SK-N-SH treated with all-trans-retinoic acid at 6 μM for 48 hours (cell line): ENCODE results near the gene MAP4K4.
A peak's percentile ranks its signal among the peaks of the same experiment; 100 is the strongest.

Source experiments
- ATAC-seq: fragments of 200-7000 bp; cut with Tn5 transposase; 3 replicates; pipeline ENCODE4 v1.9.1; 2020; ENCODE audit warnings: mild to moderate bottlenecking, moderate library complexity
- ARNTL ChIP-seq: fragments of 450-650 bp; formaldehyde crosslinking; IDR thresholded peaks from 2 replicates; pipeline ENCODE4 v1.5.0; 2020; ENCODE audit warnings: low read depth, mild to moderate bottlenecking, moderate library complexity, borderline replicate concordance
- BACH2 ChIP-seq: fragments of 250-450 bp; sonication (Bioruptor Pico); IDR thresholded peaks from 2 replicates; pipeline ENCODE4 v1.9.0; 2021; ENCODE audit warnings: mild to moderate bottlenecking, borderline replicate concordance
- CREB5 ChIP-seq: fragments of 250-450 bp; sonication (Bioruptor Pico); IDR thresholded peaks from 2 replicates; pipeline ENCODE4 v1.5.1; 2020; ENCODE audit warnings: low read depth, mild to moderate bottlenecking, moderate library complexity
- CSDC2 ChIP-seq: fragments of 250-450 bp; sonication (Bioruptor Pico); IDR thresholded peaks from 2 replicates; pipeline ENCODE4 v1.5.0; 2020; ENCODE audit warnings: mild to moderate bottlenecking, moderate library complexity
- ESRRG ChIP-seq: fragments of 250-450 bp; sonication (Bioruptor Pico); IDR thresholded peaks from 2 replicates; pipeline ENCODE4 v1.6.1; 2021; ENCODE audit warnings: mild to moderate bottlenecking
- GLIS3 ChIP-seq: fragments of 250-450 bp; sonication (Bioruptor Pico); IDR thresholded peaks from 2 replicates; pipeline ENCODE4 v1.5.0; 2020; ENCODE audit warnings: mild to moderate bottlenecking, moderate library complexity
- ISL1 ChIP-seq: fragments of 250-450 bp; sonication (Bioruptor Pico); IDR thresholded peaks from 2 replicates; pipeline ENCODE4 v2.1.2; 2022; ENCODE audit warnings: mild to moderate bottlenecking, moderate library complexity
- OSR1 ChIP-seq: fragments of 250-450 bp; sonication (Bioruptor Pico); IDR thresholded peaks from 2 replicates; pipeline ENCODE4 v1.8.0; 2022; ENCODE audit warnings: moderate library complexity, mild to moderate bottlenecking, inconsistent platforms
- PPARA ChIP-seq: fragments of 250-450 bp; sonication (Bioruptor Pico); IDR thresholded peaks from 2 replicates; pipeline ENCODE4 v1.5.0; 2020; ENCODE audit warnings: mild to moderate bottlenecking, borderline replicate concordance
- RARB ChIP-seq: fragments of 250-450 bp; sonication (Bioruptor Pico); IDR thresholded peaks from 2 replicates; pipeline ENCODE4 v1.8.0; 2021; ENCODE audit warnings: mild to moderate bottlenecking, moderate library complexity
- SNAI2 ChIP-seq: fragments of 250-450 bp; sonication (Bioruptor Pico); IDR thresholded peaks from 2 replicates; pipeline ENCODE4 v1.5.0; 2020; ENCODE audit warnings: mild to moderate bottlenecking, moderate library complexity
- TCF4 ChIP-seq: fragments of 250-450 bp; sonication (Bioruptor Pico); IDR thresholded peaks from 2 replicates; pipeline ENCODE4 v1.8.0; 2021; ENCODE audit warnings: mild to moderate bottlenecking, moderate library complexity, borderline replicate concordance
- TOX ChIP-seq: fragments of 250-450 bp; sonication (Bioruptor Pico); IDR thresholded peaks from 2 replicates; pipeline ENCODE4 v1.8.0; 2021; ENCODE audit warnings: mild to moderate bottlenecking, moderate library complexity, borderline replicate concordance
- ZC3H10 ChIP-seq: fragments of 250-450 bp; sonication (Bioruptor Pico); IDR thresholded peaks from 2 replicates; pipeline ENCODE4 v1.5.1; 2021; ENCODE audit warnings: mild to moderate bottlenecking, moderate library complexity
- ZFP3 ChIP-seq: fragments of 250-450 bp; sonication (Bioruptor Pico); IDR thresholded peaks from 2 replicates; pipeline ENCODE4 v1.5.0; 2020; ENCODE audit warnings: mild to moderate bottlenecking, moderate library complexity
- ZNF565 ChIP-seq: fragments of 450-650 bp; formaldehyde crosslinking; conservative IDR thresholded peaks from 2 replicates; pipeline ENCODE4 v1.5.0; 2020; ENCODE audit warnings: low read depth, mild to moderate bottlenecking, moderate library complexity
- ZNF70 ChIP-seq: fragments of 450-650 bp; formaldehyde crosslinking; IDR thresholded peaks from 2 replicates; pipeline ENCODE4 v1.5.0; 2020; ENCODE audit warnings: mild to moderate bottlenecking, moderate library complexity
- TF ChIP-seq, protein P1 (sequence below): fragments of 250-450 bp; sonication (Bioruptor Pico); IDR thresholded peaks from 2 replicates; pipeline ENCODE4 v1.8.0; 2021; ENCODE audit warnings: low read depth, mild to moderate bottlenecking, moderate library complexity, borderline replicate concordance
- TF ChIP-seq, protein P2 (sequence below): fragments of 250-450 bp; sonication (Bioruptor Pico); IDR thresholded peaks from 2 replicates; pipeline ENCODE4 v1.8.0; 2020; ENCODE audit warnings: mild to moderate bottlenecking, moderate library complexity, borderline replicate concordance
- TF ChIP-seq, protein P3 (sequence below): fragments of 250-450 bp; sonication (Bioruptor Pico); IDR thresholded peaks from 2 replicates; pipeline ENCODE4 v1.5.1; 2021; ENCODE audit warnings: mild to moderate bottlenecking, moderate library complexity
- TF ChIP-seq, protein P4 (sequence below): fragments of 250-450 bp; sonication (Bioruptor Pico); IDR thresholded peaks from 2 replicates; pipeline ENCODE4 v1.5.0; 2020; ENCODE audit warnings: mild to moderate bottlenecking, moderate library complexity

The MAP4K4 gene

DNA sequence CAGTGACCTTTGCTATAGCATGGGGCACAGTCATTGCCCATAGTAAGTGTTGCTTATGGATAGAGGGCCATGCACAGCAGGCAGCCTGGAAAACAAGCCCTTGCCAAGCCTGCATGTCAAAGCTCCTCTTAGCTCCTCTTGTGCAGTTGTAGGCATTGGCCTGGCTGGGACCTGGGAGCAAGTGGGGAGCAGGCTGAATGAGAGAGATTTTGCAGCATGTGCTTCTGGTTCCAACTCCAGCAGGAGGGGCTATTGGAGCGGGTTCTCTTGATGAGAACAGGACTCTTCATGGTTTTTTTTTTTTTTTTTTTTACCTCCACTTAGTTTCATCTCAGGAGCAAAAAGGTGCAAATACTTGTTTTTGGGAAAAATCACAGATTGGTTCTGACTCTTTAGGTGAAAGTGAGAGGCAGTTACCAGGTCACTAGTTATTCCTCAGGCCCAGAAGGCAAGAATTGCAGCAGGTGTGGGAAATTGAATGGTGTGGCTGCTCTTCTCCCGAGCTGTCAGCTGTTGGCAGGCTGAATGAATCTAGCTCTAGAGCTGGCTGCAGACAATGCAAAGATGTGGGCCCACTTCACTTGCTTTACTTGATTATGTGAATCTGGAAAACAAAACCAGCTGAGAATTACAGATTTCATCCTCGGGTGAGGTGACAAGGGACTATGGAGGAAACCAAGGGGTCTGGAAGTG lies 95.9 kb downstream of the MAP4K4 start:
- peak; percentile 50 for ATAC-seq
- TF ChIP-seq ESRRG (CRISPR knock-in tag) = no peak

- TF ChIP-seq ZFP3 (CRISPR knock-in tag) (no peak), ARNTL (CRISPR knock-in tag) (no peak), TOX (CRISPR knock-in tag) (no peak), ESRRG (CRISPR knock-in tag) (no peak), ZC3H10 (CRISPR knock-in tag) (no peak), SNAI2 (CRISPR knock-in tag) (no peak), ISL1 (CRISPR knock-in tag) (no peak)
- TF ChIP-seq, all 23 proteins: peak for 0
- no peak for ATAC-seq
These were observed 96.6 kb downstream of the MAP4K4 start for GRCh38 chr2:101794141-101794540.

DNA sequence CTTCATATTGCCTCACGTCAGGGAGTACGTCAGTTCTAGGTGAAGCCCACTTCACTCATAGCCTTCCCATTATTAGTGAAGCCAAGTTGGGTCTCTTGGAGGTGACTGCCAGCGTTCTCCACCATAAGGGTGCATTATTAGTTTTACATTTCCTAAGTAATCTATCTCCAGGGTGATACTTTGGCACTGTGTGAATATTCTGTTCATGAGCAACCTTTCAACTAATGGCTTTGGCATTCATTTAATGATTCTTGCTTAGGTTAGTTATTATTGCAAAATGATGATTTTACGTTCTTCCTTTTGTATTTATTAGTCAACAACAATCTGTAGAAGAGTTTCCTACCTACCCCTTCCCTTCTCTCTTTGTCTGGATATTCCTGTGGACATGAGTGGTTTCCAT lies 97.5 kb downstream of the MAP4K4 start:
- TF ChIP-seq TOX (CRISPR knock-in tag) (no peak), GLIS3 (CRISPR knock-in tag) (no peak), ESRRG (CRISPR knock-in tag) (no peak), TCF4 (CRISPR knock-in tag) (no peak), ISL1 (CRISPR knock-in tag) (no peak), ZNF565 (no peak), CSDC2 (CRISPR knock-in tag) (no peak), RARB (no peak), CREB5 (CRISPR knock-in tag) (no peak), SNAI2 (CRISPR knock-in tag) (no peak), ZFP3 (CRISPR knock-in tag) (no peak), PPARA (CRISPR knock-in tag) (no peak), ZC3H10 (CRISPR knock-in tag) (no peak), BACH2 (CRISPR knock-in tag) (no peak), OSR1 (CRISPR knock-in tag) (no peak)
- TF ChIP-seq, protein P1, sequence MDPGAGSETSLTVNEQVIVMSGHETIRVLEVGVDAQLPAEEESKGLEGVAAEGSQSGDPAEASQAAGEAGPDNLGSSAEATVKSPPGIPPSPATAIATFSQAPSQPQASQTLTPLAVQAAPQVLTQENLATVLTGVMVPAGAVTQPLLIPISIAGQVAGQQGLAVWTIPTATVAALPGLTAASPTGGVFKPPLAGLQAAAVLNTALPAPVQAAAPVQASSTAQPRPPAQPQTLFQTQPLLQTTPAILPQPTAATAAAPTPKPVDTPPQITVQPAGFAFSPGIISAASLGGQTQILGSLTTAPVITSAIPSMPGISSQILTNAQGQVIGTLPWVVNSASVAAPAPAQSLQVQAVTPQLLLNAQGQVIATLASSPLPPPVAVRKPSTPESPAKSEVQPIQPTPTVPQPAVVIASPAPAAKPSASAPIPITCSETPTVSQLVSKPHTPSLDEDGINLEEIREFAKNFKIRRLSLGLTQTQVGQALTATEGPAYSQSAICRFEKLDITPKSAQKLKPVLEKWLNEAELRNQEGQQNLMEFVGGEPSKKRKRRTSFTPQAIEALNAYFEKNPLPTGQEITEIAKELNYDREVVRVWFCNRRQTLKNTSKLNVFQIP (CRISPR knock-in tag) = no peak
- TF ChIP-seq, protein P2, sequence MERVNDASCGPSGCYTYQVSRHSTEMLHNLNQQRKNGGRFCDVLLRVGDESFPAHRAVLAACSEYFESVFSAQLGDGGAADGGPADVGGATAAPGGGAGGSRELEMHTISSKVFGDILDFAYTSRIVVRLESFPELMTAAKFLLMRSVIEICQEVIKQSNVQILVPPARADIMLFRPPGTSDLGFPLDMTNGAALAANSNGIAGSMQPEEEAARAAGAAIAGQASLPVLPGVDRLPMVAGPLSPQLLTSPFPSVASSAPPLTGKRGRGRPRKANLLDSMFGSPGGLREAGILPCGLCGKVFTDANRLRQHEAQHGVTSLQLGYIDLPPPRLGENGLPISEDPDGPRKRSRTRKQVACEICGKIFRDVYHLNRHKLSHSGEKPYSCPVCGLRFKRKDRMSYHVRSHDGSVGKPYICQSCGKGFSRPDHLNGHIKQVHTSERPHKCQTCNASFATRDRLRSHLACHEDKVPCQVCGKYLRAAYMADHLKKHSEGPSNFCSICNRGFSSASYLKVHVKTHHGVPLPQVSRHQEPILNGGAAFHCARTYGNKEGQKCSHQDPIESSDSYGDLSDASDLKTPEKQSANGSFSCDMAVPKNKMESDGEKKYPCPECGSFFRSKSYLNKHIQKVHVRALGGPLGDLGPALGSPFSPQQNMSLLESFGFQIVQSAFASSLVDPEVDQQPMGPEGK = no peak
- TF ChIP-seq, protein P3, sequence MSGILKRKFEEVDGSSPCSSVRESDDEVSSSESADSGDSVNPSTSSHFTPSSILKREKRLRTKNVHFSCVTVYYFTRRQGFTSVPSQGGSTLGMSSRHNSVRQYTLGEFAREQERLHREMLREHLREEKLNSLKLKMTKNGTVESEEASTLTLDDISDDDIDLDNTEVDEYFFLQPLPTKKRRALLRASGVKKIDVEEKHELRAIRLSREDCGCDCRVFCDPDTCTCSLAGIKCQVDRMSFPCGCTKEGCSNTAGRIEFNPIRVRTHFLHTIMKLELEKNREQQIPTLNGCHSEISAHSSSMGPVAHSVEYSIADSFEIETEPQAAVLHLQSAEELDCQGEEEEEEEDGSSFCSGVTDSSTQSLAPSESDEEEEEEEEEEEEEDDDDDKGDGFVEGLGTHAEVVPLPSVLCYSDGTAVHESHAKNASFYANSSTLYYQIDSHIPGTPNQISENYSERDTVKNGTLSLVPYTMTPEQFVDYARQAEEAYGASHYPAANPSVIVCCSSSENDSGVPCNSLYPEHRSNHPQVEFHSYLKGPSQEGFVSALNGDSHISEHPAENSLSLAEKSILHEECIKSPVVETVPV (CRISPR knock-in tag) = no peak
- ATAC-seq = no peak

- ATAC-seq = no peak
- TF ChIP-seq GLIS3 (CRISPR knock-in tag) (no peak), ZNF70 (CRISPR knock-in tag) (no peak), ESRRG (CRISPR knock-in tag) (no peak), ISL1 (CRISPR knock-in tag) (no peak), ZNF565 (no peak), CSDC2 (CRISPR knock-in tag) (no peak), TOX (CRISPR knock-in tag) (no peak), SNAI2 (CRISPR knock-in tag) (no peak), ARNTL (CRISPR knock-in tag) (no peak), TCF4 (CRISPR knock-in tag) (no peak), RARB (no peak), PPARA (CRISPR knock-in tag) (no peak)
- TF ChIP-seq, protein P2 = no peak
- TF ChIP-seq, protein P4, sequence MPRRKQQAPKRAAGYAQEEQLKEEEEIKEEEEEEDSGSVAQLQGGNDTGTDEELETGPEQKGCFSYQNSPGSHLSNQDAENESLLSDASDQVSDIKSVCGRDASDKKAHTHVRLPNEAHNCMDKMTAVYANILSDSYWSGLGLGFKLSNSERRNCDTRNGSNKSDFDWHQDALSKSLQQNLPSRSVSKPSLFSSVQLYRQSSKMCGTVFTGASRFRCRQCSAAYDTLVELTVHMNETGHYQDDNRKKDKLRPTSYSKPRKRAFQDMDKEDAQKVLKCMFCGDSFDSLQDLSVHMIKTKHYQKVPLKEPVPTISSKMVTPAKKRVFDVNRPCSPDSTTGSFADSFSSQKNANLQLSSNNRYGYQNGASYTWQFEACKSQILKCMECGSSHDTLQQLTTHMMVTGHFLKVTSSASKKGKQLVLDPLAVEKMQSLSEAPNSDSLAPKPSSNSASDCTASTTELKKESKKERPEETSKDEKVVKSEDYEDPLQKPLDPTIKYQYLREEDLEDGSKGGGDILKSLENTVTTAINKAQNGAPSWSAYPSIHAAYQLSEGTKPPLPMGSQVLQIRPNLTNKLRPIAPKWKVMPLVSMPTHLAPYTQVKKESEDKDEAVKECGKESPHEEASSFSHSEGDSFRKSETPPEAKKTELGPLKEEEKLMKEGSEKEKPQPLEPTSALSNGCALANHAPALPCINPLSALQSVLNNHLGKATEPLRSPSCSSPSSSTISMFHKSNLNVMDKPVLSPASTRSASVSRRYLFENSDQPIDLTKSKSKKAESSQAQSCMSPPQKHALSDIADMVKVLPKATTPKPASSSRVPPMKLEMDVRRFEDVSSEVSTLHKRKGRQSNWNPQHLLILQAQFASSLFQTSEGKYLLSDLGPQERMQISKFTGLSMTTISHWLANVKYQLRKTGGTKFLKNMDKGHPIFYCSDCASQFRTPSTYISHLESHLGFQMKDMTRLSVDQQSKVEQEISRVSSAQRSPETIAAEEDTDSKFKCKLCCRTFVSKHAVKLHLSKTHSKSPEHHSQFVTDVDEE (CRISPR knock-in tag) = no peak
These were observed 99.5 kb downstream of the MAP4K4 start for GRCh38 chr2:101796825-101797600.
